H9 (cell line): Measurements from ENCODE around the gene LST1. TPM values are rescaled to one million over a fixed set of nuclear protein-coding genes. Genes with fewer than 3 reads are reported as not detected.

ENCODE experiments used
- DNase-seq: peaks from one replicate; pipeline ENCODE4 v3.0.0-alpha.2; 2017
- H2AFZ ChIP-seq: one replicate; pipeline ENCODE4 v1.6.1; 2013; ENCODE audit warnings: mild to moderate bottlenecking, low read length, control low read depth, moderate library complexity
- H2AK5ac ChIP-seq: 2 replicates; pipeline ENCODE4 v1.6.1; 2013; ENCODE audit warnings: low read length, control low read depth, mixed read lengths; ENCODE audit not compliant: insufficient read length
- H2BK120ac ChIP-seq: one replicate; pipeline ENCODE4 v1.6.1; 2013; ENCODE audit warnings: low read depth, mild to moderate bottlenecking, low read length, control low read depth, inconsistent platforms; ENCODE audit not compliant: poor library complexity, severe bottlenecking
- H2BK12ac ChIP-seq: 2 replicates; pipeline ENCODE4 v1.6.1; 2013; ENCODE audit warnings: low read length, control low read depth, mixed read lengths, low read depth; ENCODE audit not compliant: insufficient read length
- H2BK15ac ChIP-seq: 2 replicates; pipeline ENCODE4 v1.6.1; 2013; ENCODE audit warnings: low read depth, low read length, control low read depth
- H2BK20ac ChIP-seq: one replicate; pipeline ENCODE4 v1.6.1; 2013; ENCODE audit warnings: low read depth, mild to moderate bottlenecking, low read length, control low read depth, inconsistent platforms; ENCODE audit not compliant: poor library complexity, severe bottlenecking
- H2BK5ac ChIP-seq: 2 replicates; pipeline ENCODE4 v1.6.1; 2013; ENCODE audit warnings: low read length, control low read depth, mixed read lengths; ENCODE audit not compliant: insufficient read length
- H3K14ac ChIP-seq: 2 replicates; pipeline ENCODE4 v1.6.1; 2013; ENCODE audit warnings: low read length, control low read depth; ENCODE audit not compliant: insufficient read depth
- H3K18ac ChIP-seq: 2 replicates; pipeline ENCODE4 v1.6.1; 2013; ENCODE audit warnings: low read depth, mild to moderate bottlenecking, mixed read lengths, low read length, control low read depth; ENCODE audit not compliant: insufficient read length
- H3K23ac ChIP-seq: 2 replicates; pipeline ENCODE4 v1.6.1; 2013; ENCODE audit warnings: low read length, control low read depth, mixed read lengths, low read depth; ENCODE audit not compliant: insufficient read length
- H3K23me2 ChIP-seq: 2 replicates; pipeline ENCODE4 v1.6.1; 2013; ENCODE audit warnings: low read depth, mild to moderate bottlenecking, mixed read lengths, low read length, control low read depth; ENCODE audit not compliant: insufficient read length, poor library complexity, severe bottlenecking
- H3K27ac ChIP-seq: 2 replicates; pipeline ENCODE4 v1.5.1; 2013; ENCODE audit warnings: low read length, control low read depth, mixed read lengths, low read depth; ENCODE audit not compliant: insufficient read length
- H3K27me3 ChIP-seq: 2 replicates; pipeline ENCODE4 v1.6.1; 2013; ENCODE audit warnings: low read length, control low read depth, inconsistent platforms; ENCODE audit not compliant: insufficient read depth
- H3K4ac ChIP-seq: 2 replicates; pipeline ENCODE4 v1.6.1; 2013; ENCODE audit warnings: low read depth, mild to moderate bottlenecking, control low read depth, inconsistent platforms, low read length, moderate library complexity
- H3K4me1 ChIP-seq: 2 replicates; pipeline ENCODE4 v1.6.1; 2013; ENCODE audit warnings: low read length, control low read depth, inconsistent platforms; ENCODE audit not compliant: insufficient read depth
- H3K4me2 ChIP-seq: 2 replicates; pipeline ENCODE4 v1.6.1; 2013; ENCODE audit warnings: low read length, control low read depth, mixed read lengths; ENCODE audit not compliant: insufficient read length, insufficient read depth
- H3K56ac ChIP-seq: 2 replicates; pipeline ENCODE4 v1.6.1; 2013; ENCODE audit warnings: low read depth, mild to moderate bottlenecking, mixed read lengths, low read length, control low read depth; ENCODE audit not compliant: insufficient read length
- H3K79me1 ChIP-seq: 2 replicates; pipeline ENCODE4 v1.6.1; 2013; ENCODE audit warnings: low read depth, mild to moderate bottlenecking, moderate library complexity, low read length, control low read depth, inconsistent platforms; ENCODE audit not compliant: insufficient read depth, poor library complexity, severe bottlenecking
- H3K79me2 ChIP-seq: 2 replicates; pipeline ENCODE4 v1.6.1; 2013; ENCODE audit warnings: low read length, control low read depth, inconsistent platforms; ENCODE audit not compliant: insufficient read depth
- H3K9ac ChIP-seq: 2 replicates; pipeline ENCODE4 v1.6.1; 2013; ENCODE audit warnings: low read length, control low read depth, mixed read lengths; ENCODE audit not compliant: insufficient read length; ENCODE audit errors: extremely low read depth
- H3K9me3 ChIP-seq: one replicate; pipeline ENCODE4 v1.6.1; 2013; ENCODE audit warnings: low read depth, low read length, inconsistent platforms; ENCODE audit not compliant: control insufficient read depth
- H3T11ph ChIP-seq: one replicate; pipeline ENCODE4 v1.6.1; 2013; ENCODE audit warnings: mild to moderate bottlenecking, low read length, control low read depth, inconsistent platforms
- H4K20me1 ChIP-seq: one replicate; pipeline ENCODE4 v1.6.1; 2013; ENCODE audit not compliant: control insufficient read depth, insufficient read length, insufficient read depth
- H4K5ac ChIP-seq: 2 replicates; pipeline ENCODE4 v1.6.1; 2013; ENCODE audit warnings: low read depth, mild to moderate bottlenecking, mixed read lengths, low read length, control low read depth; ENCODE audit not compliant: insufficient read length
- H4K8ac ChIP-seq: replicated peaks from 2 replicates; pipeline ENCODE4 v1.6.1; 2013; ENCODE audit warnings: low read length, control low read depth, mixed read lengths, low read depth; ENCODE audit not compliant: insufficient read length
- H4K91ac ChIP-seq: 2 replicates; pipeline ENCODE4 v1.6.1; 2013; ENCODE audit warnings: low read depth, mild to moderate bottlenecking, moderate library complexity, mixed read lengths, low read length, control low read depth; ENCODE audit not compliant: insufficient read length
- H3K27ac Mint-ChIP-seq, 3 experiments: 2 replicates in 2 of 3; 3 replicates in 1 of 3; pipeline ENCODE4 v1.8.0; 2020 to 2021; ENCODE audit warnings: mixed read lengths in 3 of 3, mild to moderate bottlenecking in 1 of 3, moderate library complexity in 1 of 3
- H3K27me3 Mint-ChIP-seq: 2 replicates; pipeline ENCODE4 v1.8.0; 2021; ENCODE audit warnings: low read depth, mild to moderate bottlenecking, moderate library complexity, mixed read lengths
- H3K36me3 Mint-ChIP-seq, 3 experiments: 2 replicates in 2 of 3; 3 replicates in 1 of 3; pipeline ENCODE4 v1.8.0; 2020 to 2021; ENCODE audit warnings: low read depth in 3 of 3, mixed read lengths in 3 of 3; ENCODE audit not compliant: insufficient read depth in 1 of 3
- H3K4me1 Mint-ChIP-seq, 2 experiments: 2 replicates each; pipeline ENCODE4 v1.8.0; 2020; ENCODE audit warnings: mixed read lengths in 2 of 2
- H3K4me3 Mint-ChIP-seq, 2 experiments: 2 replicates in 1 of 2; 3 replicates in 1 of 2; pipeline ENCODE4 v1.8.0; 2020 to 2021; ENCODE audit warnings: mild to moderate bottlenecking in 2 of 2, mixed read lengths in 2 of 2, moderate library complexity in 1 of 2
- H3K9me3 Mint-ChIP-seq, 2 experiments: 2 replicates in 1 of 2; 3 replicates in 1 of 2; pipeline ENCODE4 v1.8.0; 2020; ENCODE audit warnings: mild to moderate bottlenecking in 2 of 2, mixed read lengths in 2 of 2, moderate library complexity in 1 of 2
- WGBS: extraction: QIAGEN DNeasy Blood & Tissue Kit; methylation state at CpG from one replicate; pipeline ENCODE4 v1.1.7; 2013; ENCODE audit warnings: missing lambda C conversion rate, low lambda C conversion rate, mixed read lengths; ENCODE audit not compliant: insufficient read length; ENCODE audit errors: extremely low coverage; 5-methylcytosine and 5-hydroxymethylcytosine counted together
- total RNA-seq: library from RNA; stranded (reverse); gene quantifications from 2 replicates; pipeline ENCODE4 v1.2.1, GENCODE V29; 2021
- TF ChIP-seq, protein P1 (sequence below): fragments of 200-600 bp; sonication (generic); conservative IDR thresholded peaks from 3 replicates; pipeline ENCODE4 v1.8.0; 2021; ENCODE audit warnings: antibody characterized with exemption, mild to moderate bottlenecking

Gene LST1
- total RNA-seq, 1 experiment from 2014 or later = not detected

DNA sequence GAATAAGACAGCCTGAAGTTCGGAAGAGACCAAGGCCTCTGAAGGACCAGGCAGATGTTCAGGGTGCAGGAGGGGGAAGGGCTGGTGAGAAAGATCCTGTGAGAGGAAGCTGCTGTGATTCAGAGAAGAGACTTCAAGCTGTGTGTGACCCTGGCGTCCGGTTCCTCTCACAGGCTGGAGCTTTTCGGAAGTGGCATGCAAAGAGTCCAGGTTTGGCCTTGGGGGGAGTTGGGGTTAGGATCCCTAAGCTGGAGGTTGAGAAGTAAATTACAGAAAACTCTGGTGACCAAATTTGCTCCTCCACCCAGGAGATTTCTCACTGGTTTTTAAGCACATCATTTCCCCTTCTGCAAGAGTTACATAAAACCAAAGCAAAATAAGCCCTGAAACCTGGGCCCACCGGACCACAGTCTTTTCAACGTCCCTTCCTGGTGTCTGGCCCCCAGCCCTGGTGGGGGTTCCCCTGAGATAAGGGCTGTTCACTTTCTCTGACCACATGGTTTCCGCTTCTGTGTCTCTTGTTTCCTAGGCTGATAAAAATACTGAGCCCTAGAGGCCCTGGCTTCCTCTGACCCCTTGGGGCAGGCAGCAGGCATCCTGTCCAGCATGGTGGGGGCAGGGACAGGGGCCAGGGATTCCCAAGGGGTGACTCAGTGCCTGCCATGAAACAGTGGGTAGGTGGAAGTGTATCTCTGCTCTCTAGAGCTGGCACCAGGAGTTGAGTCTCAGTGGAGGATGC, 25.9 kb upstream of the LST1 start:
- H3K4ac ChIP-seq = no peak overlapping the region
- peaks cover 14 to 39% (median 26%) of the 10 kb centered on the region in 3 experiments; a peak in 6 of 7 replicates for H3K36me3 Mint-ChIP-seq
- H3K4me3 Mint-ChIP-seq = no peak overlapping the region
- H3K4me1 Mint-ChIP-seq = peaks cover 4 to 18% of the 10 kb centered on the region in 2 experiments; a peak in 3 of 4 replicates
- H4K91ac ChIP-seq = no peak overlapping the region
- no peak overlapping the region for H4K5ac ChIP-seq
- H3K27ac Mint-ChIP-seq = peak overlapping the region; percentile 24 to 40 (median 26); a peak in 4 of 7 replicates
- H2BK20ac ChIP-seq = no peak overlapping the region
- H3K18ac ChIP-seq = no peak overlapping the region
- no peak overlapping the region for H2BK15ac ChIP-seq
- no peak overlapping the region for H2BK120ac ChIP-seq
- H3K27me3 ChIP-seq = no peaks in the 10 kb centered on the region
- no peak overlapping the region for H3K23ac ChIP-seq
- H4K8ac ChIP-seq = no peak overlapping the region
- H3K9me3 Mint-ChIP-seq = no peaks in the 10 kb centered on the region
- H3K14ac ChIP-seq = no peak overlapping the region
- no peaks in the 10 kb centered on the region for H3K9me3 ChIP-seq
- no peak overlapping the region for H3K27ac ChIP-seq
- no peak overlapping the region for H3K4me2 ChIP-seq
- no peaks in the 10 kb centered on the region for H3K23me2 ChIP-seq
- H3K27me3 Mint-ChIP-seq = no peaks in the 10 kb centered on the region
- H2BK12ac ChIP-seq = no peak overlapping the region
- H2AFZ ChIP-seq = no peak overlapping the region
- WGBS = no CpG with 5 or more reads among the region's 7 CpGs
- peaks cover 4% of the 10 kb centered on the region; the same call in 1 of the 2 replicates for H3K4me1 ChIP-seq
- H4K20me1 ChIP-seq = no peaks in the 10 kb centered on the region
- TF ChIP-seq, protein P1, sequence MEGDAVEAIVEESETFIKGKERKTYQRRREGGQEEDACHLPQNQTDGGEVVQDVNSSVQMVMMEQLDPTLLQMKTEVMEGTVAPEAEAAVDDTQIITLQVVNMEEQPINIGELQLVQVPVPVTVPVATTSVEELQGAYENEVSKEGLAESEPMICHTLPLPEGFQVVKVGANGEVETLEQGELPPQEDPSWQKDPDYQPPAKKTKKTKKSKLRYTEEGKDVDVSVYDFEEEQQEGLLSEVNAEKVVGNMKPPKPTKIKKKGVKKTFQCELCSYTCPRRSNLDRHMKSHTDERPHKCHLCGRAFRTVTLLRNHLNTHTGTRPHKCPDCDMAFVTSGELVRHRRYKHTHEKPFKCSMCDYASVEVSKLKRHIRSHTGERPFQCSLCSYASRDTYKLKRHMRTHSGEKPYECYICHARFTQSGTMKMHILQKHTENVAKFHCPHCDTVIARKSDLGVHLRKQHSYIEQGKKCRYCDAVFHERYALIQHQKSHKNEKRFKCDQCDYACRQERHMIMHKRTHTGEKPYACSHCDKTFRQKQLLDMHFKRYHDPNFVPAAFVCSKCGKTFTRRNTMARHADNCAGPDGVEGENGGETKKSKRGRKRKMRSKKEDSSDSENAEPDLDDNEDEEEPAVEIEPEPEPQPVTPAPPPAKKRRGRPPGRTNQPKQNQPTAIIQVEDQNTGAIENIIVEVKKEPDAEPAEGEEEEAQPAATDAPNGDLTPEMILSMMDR = no peak
- no peak overlapping the region for H2AK5ac ChIP-seq
- H3K56ac ChIP-seq = no peak overlapping the region
- no peak overlapping the region for H3K9ac ChIP-seq
- H3K79me2 ChIP-seq = no peaks in the 10 kb centered on the region
- no peaks in the 10 kb centered on the region for H3K79me1 ChIP-seq
- H3T11ph ChIP-seq = no peak overlapping the region
- H2BK5ac ChIP-seq = no peak overlapping the region
- no peak for DNase-seq
